ENCODE measurements around the gene ERC2.
"Not testable (repeated sequence)": the region's sequence is repeated elsewhere in the genome, so short reads cannot be mapped to it uniquely, and the experiment has no call there.

The ERC2 gene

DNA sequence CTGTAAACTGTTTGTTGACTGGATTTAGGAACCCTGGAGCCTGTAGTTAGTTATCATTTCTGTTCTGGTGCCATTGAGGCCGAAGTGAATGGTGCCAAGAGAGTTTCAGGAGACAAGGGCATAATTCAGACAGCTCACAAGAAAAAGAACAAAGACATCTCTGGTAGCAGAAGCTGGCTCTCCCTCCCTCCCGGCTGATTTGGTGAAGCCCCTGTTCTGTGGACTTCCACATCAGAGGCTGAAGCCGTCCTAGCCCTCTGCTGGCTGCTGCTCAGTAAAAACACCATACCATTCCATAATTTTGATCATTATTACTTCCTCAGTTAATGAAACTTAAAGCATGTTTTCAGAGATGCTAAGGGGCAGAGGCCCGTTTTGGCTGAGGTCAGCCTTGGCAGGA is 599.9 kb downstream of the ERC2 start:
- Mint-ChIP-seq H3K4me1 (ENCODE audit: low read depth in 2 of 2) (no peaks in the 10 kb centered on the region), H3K27me3 (no peaks in the 10 kb centered on the region), H3K4me3 (no peak overlapping the region), H3K9me3 (peaks cover 0 to 2% of the 10 kb centered on the region in 2 donors), H3K36me3 (ENCODE audit: insufficient read depth) (no peaks in the 10 kb centered on the region), H3K27ac (no peak overlapping the region)
- ATAC-seq (replicated peaks) (no peak), DNase-seq (no peak)

- H3K4me3 Mint-ChIP-seq = no peak overlapping the region
- no peak overlapping the region for H3K27ac Mint-ChIP-seq
- peaks cover 0 to 2% of the 10 kb centered on the region in 2 donors for H3K9me3 Mint-ChIP-seq
- ATAC-seq (replicated peaks) (no peak), DNase-seq (no peak)
- H3K27me3 Mint-ChIP-seq = no peaks in the 10 kb centered on the region
- no peaks in the 10 kb centered on the region for H3K4me1 Mint-ChIP-seq (ENCODE audit: low read depth in 2 of 2)
- no peaks in the 10 kb centered on the region for H3K36me3 Mint-ChIP-seq (ENCODE audit: insufficient read depth)
Observed at GRCh38 chr3:55863028-55863427, 605.2 kb downstream of the ERC2 start.

- Mint-ChIP-seq H3K36me3 (ENCODE audit: insufficient read depth) (no peaks in the 10 kb centered on the region), H3K27me3 (no peaks in the 10 kb centered on the region), H3K4me1 (ENCODE audit: low read depth in 2 of 2) (no peaks in the 10 kb centered on the region), H3K4me3 (no peak overlapping the region), H3K9me3 (peaks cover 2 to 6% of the 10 kb centered on the region in 2 donors), H3K27ac (no peak overlapping the region)
- ATAC-seq (replicated peaks) (no peak), DNase-seq (no peak)
Observed at GRCh38 chr3:55860049-55860721, 608.1 kb downstream of the ERC2 start.

DNA sequence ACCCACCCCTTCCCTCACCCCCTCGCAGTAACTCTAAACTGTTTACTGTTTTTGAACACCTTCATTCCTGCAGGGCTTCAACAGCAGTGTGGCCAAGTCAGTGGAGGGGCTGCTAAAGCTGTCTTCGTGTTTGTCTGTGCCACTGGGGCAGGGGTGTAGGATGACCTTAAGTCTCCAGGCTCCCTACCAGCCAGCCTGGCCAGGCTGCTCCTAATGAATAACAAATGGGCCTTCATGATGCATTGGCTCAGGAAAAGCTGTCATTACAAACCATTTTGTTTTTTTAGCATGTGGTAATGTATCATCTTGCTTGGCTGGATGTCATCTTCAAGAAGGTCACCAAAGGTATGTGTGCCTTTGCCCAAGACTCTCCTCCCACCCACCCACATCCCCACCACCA is 609.0 kb downstream of the ERC2 start:
- no peaks in the 10 kb centered on the region for H3K27me3 Mint-ChIP-seq
- ATAC-seq (replicated peaks) (no peak), DNase-seq (no peak)
- H3K9me3 Mint-ChIP-seq = peaks cover 2 to 6% of the 10 kb centered on the region in 2 donors
- H3K36me3 Mint-ChIP-seq (ENCODE audit: insufficient read depth) = no peaks in the 10 kb centered on the region
- H3K27ac Mint-ChIP-seq = no peak overlapping the region
- no peak overlapping the region for H3K4me3 Mint-ChIP-seq
- H3K4me1 Mint-ChIP-seq (ENCODE audit: low read depth in 2 of 2) = no peaks in the 10 kb centered on the region

DNA sequence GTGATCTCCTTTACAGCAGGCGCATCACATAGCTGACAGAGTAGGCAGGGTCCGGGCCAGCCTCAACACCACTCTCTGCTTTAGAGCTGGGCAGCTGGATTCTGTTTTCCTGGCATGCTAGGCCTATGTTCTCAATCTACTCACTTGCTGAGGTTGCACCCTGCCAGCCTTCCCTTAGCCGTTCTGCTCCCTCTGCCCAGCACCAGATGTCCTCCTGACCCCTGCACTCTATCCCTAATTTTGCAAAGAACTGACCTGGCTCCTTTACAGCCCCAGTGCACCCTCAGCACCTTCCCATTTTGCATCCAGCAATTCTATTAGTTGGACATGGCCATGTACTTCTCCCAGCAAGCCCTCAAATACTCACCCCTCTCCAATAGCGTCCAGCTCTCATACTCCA is 609.5 kb downstream of the ERC2 start:
- Mint-ChIP-seq H3K36me3 (ENCODE audit: insufficient read depth) (no peaks in the 10 kb centered on the region), H3K27me3 (no peaks in the 10 kb centered on the region), H3K9me3 (peaks cover 2 to 6% of the 10 kb centered on the region in 2 donors), H3K4me1 (ENCODE audit: low read depth in 2 of 2) (no peaks in the 10 kb centered on the region), H3K27ac (no peak overlapping the region), H3K4me3 (no peak overlapping the region)
- ATAC-seq (replicated peaks) (no peak), DNase-seq (no peak)

- peaks cover 2 to 6% of the 10 kb centered on the region in 2 donors for H3K9me3 Mint-ChIP-seq
- H3K27me3 Mint-ChIP-seq = no peaks in the 10 kb centered on the region
- H3K4me3 Mint-ChIP-seq = no peak overlapping the region
- H3K36me3 Mint-ChIP-seq (ENCODE audit: insufficient read depth) = no peaks in the 10 kb centered on the region
- ATAC-seq (replicated peaks) (no peak), DNase-seq (no peak)
- H3K4me1 Mint-ChIP-seq (ENCODE audit: low read depth in 2 of 2) = no peaks in the 10 kb centered on the region
- no peak overlapping the region for H3K27ac Mint-ChIP-seq
Observed at GRCh38 chr3:55858302-55858701, 610.0 kb downstream of the ERC2 start.

GRCh38 chr3:55857633-55858032 is 610.6 kb downstream of the ERC2 start:
- no peak overlapping the region for H3K4me3 Mint-ChIP-seq
- H3K4me1 Mint-ChIP-seq (ENCODE audit: low read depth in 2 of 2) = no peaks in the 10 kb centered on the region
- DNase-seq = no peak
- no peaks in the 10 kb centered on the region for H3K36me3 Mint-ChIP-seq (ENCODE audit: insufficient read depth)
- no peak overlapping the region for H3K27ac Mint-ChIP-seq
- H3K9me3 Mint-ChIP-seq = peaks cover 2 to 6% of the 10 kb centered on the region in 2 donors
- no peaks in the 10 kb centered on the region for H3K27me3 Mint-ChIP-seq
- no peak for ATAC-seq (replicated peaks)

DNA sequence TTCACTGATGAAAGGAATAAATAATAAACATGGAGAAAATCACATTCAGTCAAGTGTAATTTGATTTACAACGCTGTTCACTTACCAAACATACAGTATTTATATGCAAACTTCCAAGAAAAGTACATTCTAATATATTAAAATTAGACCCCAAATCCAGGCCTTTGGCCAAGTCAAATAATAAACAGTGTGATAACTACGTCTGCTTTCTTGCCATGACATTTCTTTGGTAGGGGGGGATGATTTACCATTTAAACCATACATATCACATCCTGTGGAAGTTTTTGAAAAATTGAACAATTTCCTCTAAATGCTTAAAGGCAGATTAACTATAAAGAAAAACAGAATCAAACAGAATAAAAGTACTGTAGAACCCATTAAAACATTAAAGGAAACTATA is 613.0 kb downstream of the ERC2 start:
- Mint-ChIP-seq H3K27ac (no peak overlapping the region), H3K4me3 (no peak overlapping the region), H3K4me1 (ENCODE audit: low read depth in 2 of 2) (no peaks in the 10 kb centered on the region), H3K9me3 (peaks cover 8 to 11% of the 10 kb centered on the region in 2 donors), H3K27me3 (no peaks in the 10 kb centered on the region), H3K36me3 (ENCODE audit: insufficient read depth) (no peaks in the 10 kb centered on the region)
- ATAC-seq (replicated peaks) (no peak), DNase-seq (no peak)

DNA sequence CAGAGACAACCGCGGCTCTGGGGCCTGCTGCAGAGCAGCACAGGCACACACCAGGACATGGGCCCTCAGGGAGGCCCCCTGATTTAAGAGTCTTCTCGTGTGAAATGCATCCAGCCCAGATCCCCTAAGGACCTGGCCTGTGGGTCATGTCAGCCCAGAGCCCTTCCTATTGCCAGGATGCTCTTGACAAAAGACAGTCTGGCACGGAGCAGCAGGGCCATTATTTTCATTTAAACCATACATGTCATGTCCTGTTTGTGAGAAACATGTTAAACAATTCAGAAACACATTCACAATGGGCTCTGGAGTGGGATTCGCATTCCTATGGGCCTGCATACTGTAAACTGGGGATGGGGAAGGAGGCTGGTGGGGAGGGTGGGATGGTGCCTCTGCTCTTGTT is 613.8 kb downstream of the ERC2 start:
- Mint-ChIP-seq H3K9me3 (peaks cover 8 to 11% of the 10 kb centered on the region in 2 donors), H3K4me3 (no peak overlapping the region), H3K27ac (no peak overlapping the region), H3K4me1 (ENCODE audit: low read depth in 2 of 2) (no peaks in the 10 kb centered on the region), H3K36me3 (ENCODE audit: insufficient read depth) (no peaks in the 10 kb centered on the region), H3K27me3 (no peaks in the 10 kb centered on the region)
- DNase-seq (no peak), ATAC-seq (replicated peaks) (no peak)

DNA sequence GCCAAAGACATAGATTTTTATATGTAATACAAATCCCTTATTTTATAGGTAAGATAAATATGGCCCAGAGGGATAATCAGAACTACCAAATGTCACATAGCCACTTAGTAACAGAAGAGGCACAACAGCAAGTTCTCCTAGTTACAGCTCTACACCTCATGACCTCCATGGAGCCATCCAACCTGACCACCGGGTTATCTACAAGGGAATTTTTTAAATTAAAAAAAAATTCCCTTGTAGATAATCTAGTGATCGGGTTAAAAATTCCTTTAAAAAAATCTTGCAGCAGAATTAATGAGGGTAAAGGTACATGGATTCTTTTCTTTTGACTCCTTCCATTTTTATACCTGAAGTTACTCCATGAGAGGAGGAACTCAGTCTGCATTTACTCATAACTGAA is 615.9 kb downstream of the ERC2 start:
- Mint-ChIP-seq H3K4me3 (no peak overlapping the region), H3K27ac (no peak overlapping the region), H3K9me3 (peaks cover 6 to 11% of the 10 kb centered on the region in 2 donors), H3K27me3 (no peaks in the 10 kb centered on the region), H3K36me3 (ENCODE audit: insufficient read depth) (no peaks in the 10 kb centered on the region), H3K4me1 (ENCODE audit: low read depth in 2 of 2) (no peaks in the 10 kb centered on the region)
- no peak for ATAC-seq (replicated peaks)
- DNase-seq = no peak

DNA sequence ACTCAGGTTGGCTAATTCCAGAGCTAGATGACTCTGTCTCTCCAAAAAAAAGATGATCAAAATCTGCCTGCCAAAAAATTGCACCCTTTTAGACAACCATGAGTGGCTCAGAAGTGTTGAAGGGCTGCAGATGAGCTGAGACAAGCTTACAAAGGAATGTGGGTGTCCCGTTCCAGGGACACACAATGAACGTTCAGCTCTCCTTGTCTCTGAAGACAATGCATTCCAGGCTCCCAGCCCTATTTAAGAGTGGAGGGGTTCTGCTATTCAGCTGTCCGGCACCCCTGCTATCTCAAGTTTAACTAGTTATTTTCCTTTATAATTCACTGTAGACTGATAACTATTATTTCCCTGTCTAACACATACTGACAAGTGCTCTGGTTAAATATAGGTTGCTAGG is 626.1 kb downstream of the ERC2 start:
- peaks cover 8% of the 10 kb centered on the region in 2 donors for H3K9me3 Mint-ChIP-seq
- ATAC-seq (replicated peaks) (no peak), DNase-seq (no peak)
- no peak overlapping the region for H3K27ac Mint-ChIP-seq
- no peaks in the 10 kb centered on the region for H3K4me1 Mint-ChIP-seq (ENCODE audit: low read depth in 2 of 2)
- H3K36me3 Mint-ChIP-seq (ENCODE audit: insufficient read depth) = no peaks in the 10 kb centered on the region
- H3K27me3 Mint-ChIP-seq = no peaks in the 10 kb centered on the region
- no peak overlapping the region for H3K4me3 Mint-ChIP-seq

GRCh38 chr3:55831876-55832275 is 636.4 kb downstream of the ERC2 start:
- not testable (repeated sequence) for H3K4me1 Mint-ChIP-seq (ENCODE audit: low read depth in 2 of 2); ATAC-seq (replicated peaks); H3K27me3 Mint-ChIP-seq; H3K9me3 Mint-ChIP-seq; H3K4me3 Mint-ChIP-seq; DNase-seq; H3K27ac Mint-ChIP-seq; H3K36me3 Mint-ChIP-seq (ENCODE audit: insufficient read depth)

DNA sequence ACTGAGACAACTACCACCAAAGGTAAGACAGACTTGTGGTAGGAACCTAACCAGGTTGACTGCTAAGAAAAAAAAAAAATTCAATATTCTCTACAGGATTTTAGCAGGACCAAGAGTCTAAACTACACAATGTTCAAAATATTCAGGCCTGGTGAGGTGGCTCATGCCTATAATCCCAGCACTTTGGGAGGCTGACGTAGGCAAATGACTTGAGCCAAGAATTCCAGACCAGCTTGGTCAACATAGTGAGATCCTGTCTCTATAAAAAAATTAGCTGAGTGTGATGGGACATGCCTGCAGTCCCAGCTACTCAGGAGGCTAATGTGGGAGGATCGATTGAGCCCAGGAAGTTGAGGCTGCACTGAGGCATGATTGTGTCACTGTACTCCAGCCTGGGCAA is 639.6 kb downstream of the ERC2 start:
- DNase-seq = no peak
- H3K9me3 Mint-ChIP-seq = peaks cover 0 to 8% of the 10 kb centered on the region in 2 donors
- no peaks in the 10 kb centered on the region for H3K36me3 Mint-ChIP-seq (ENCODE audit: insufficient read depth)
- ATAC-seq (replicated peaks) = no peak
- no peaks in the 10 kb centered on the region for H3K27me3 Mint-ChIP-seq
- H3K27ac Mint-ChIP-seq = no peak overlapping the region
- H3K4me3 Mint-ChIP-seq = no peak overlapping the region
- H3K4me1 Mint-ChIP-seq (ENCODE audit: low read depth in 2 of 2) = no peaks in the 10 kb centered on the region

DNA sequence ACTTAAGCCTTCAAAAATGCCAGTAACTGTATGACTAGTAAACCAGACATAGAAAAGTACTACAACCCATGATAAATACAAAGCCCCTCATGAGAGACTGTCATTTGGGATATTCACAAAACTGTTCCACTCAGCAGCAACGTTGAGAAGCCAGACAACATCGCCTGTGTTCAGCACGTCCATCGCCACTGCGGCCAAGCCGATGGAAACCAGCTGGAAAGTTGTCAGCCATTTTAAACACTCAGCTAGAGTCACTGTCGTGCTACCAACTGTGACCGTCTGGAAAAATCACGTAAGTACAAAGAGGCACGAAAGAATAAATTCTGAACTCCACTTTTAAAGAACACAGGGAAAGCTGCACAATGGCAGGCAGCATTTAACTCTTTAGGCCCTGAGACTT is 640.5 kb downstream of the ERC2 start:
- Mint-ChIP-seq H3K27me3 (no peaks in the 10 kb centered on the region), H3K9me3 (peaks cover 0 to 10% of the 10 kb centered on the region in 2 donors), H3K4me1 (ENCODE audit: low read depth in 2 of 2) (no peaks in the 10 kb centered on the region), H3K36me3 (ENCODE audit: insufficient read depth) (no peaks in the 10 kb centered on the region), H3K27ac (no peak overlapping the region), H3K4me3 (no peak overlapping the region)
- DNase-seq = no peak
- ATAC-seq (replicated peaks) = no peak
